HG03558 (cell line): ENCODE results near the gene HAPLN3.
"Not testable (repeated sequence)": the region's sequence is repeated elsewhere in the genome, so short reads cannot be mapped to it uniquely, and the experiment has no call there.

Experiments
- ATAC-seq: cut with Tn5 transposase; IDR thresholded peaks from one replicate; pipeline ENCODE4 v1.9.1; 2021; ENCODE audit warnings: moderate number of reproducible peaks; ENCODE audit not compliant: unreplicated experiment; ENCODE audit errors: extremely low read depth

The HAPLN3 gene

GRCh38 chr15:88894819-88895767 is at the start of gene HAPLN3:
TSS of gene HAPLN3 (minus strand) at chr15:88895544. CDS start at chr15:88887298, 8,246 bp downstream.
- ATAC-seq: no peak

GRCh38 chr15:88940110-88940675 is 44.8 kb upstream of the HAPLN3 start:
- no peak for ATAC-seq

GRCh38 chr15:88939486-88939806 is 44.1 kb upstream of the HAPLN3 start:
- no peak for ATAC-seq

- ATAC-seq: no peak
These were observed 43.6 kb upstream of the HAPLN3 start for GRCh38 chr15:88938802-88939485.

- ATAC-seq: not testable (repeated sequence)
These were observed 39.1 kb upstream of the HAPLN3 start for GRCh38 chr15:88934449-88934848.

GRCh38 chr15:88932875-88933330 is 37.6 kb upstream of the HAPLN3 start:
- no peak for ATAC-seq

GRCh38 chr15:88932271-88932874 is 37.0 kb upstream of the HAPLN3 start:
- no peak for ATAC-seq

- ATAC-seq: no peak
These were observed 35.2 kb upstream of the HAPLN3 start for GRCh38 chr15:88930579-88930978.

GRCh38 chr15:88929358-88930098 is 34.2 kb upstream of the HAPLN3 start:
- ATAC-seq: not testable (repeated sequence)

GRCh38 chr15:88928192-88928591 is 32.8 kb upstream of the HAPLN3 start:
- ATAC-seq: not testable (repeated sequence)

GRCh38 chr15:88925648-88926047 is 30.3 kb upstream of the HAPLN3 start:
- ATAC-seq: not testable (repeated sequence)

- ATAC-seq: not testable (repeated sequence)
These were observed 25.6 kb upstream of the HAPLN3 start for GRCh38 chr15:88920892-88921435.

- no peak for ATAC-seq
These were observed 25.0 kb upstream of the HAPLN3 start for GRCh38 chr15:88920186-88920891.

GRCh38 chr15:88918738-88919137 is 23.4 kb upstream of the HAPLN3 start:
- no peak for ATAC-seq

- no peak for ATAC-seq
These were observed 22.4 kb upstream of the HAPLN3 start for GRCh38 chr15:88917760-88918159.

- no peak for ATAC-seq
These were observed 20.0 kb upstream of the HAPLN3 start for GRCh38 chr15:88915354-88915753.

- ATAC-seq: no peak
These were observed 18.5 kb upstream of the HAPLN3 start for GRCh38 chr15:88913850-88914169.

GRCh38 chr15:88913017-88913849 is 17.9 kb upstream of the HAPLN3 start, which contains the start of gene MFGE8:
TSS of gene MFGE8 (minus strand) at chr15:88913379. CDS start at chr15:88913319, 60 bp downstream.
- ATAC-seq: peak; percentile 79
